Right atrium auricular region (tissue), 2 donors: ENCODE measurements around the gene MLLT3. TPM values are rescaled to one million over a fixed set of nuclear protein-coding genes. Genes with fewer than 3 reads are reported as not detected.

Experiments
- DNase-seq: peaks from one replicate; pipeline ENCODE4 v3.0.0-alpha.2; 2019; ENCODE audit warnings: low spot score
- H3K27ac ChIP-seq, 2 donors: fragments of 200-600 bp; sonication (generic); 1 replicate in 1 of 2; 2 replicates in 1 of 2; pipeline ENCODE4 v1.5.1; 2016 to 2019
- H3K27me3 ChIP-seq, 2 donors: fragments of 200-600 bp; sonication (generic); one replicate each; pipeline versions ENCODE4 v1.5.1 to v1.6.0; 2017 to 2019
- H3K36me3 ChIP-seq: fragments of 200-600 bp; sonication (generic); one replicate; pipeline ENCODE4 v1.5.1; 2016
- H3K4me1 ChIP-seq, 2 donors: fragments of 200-600 bp; sonication (generic); one replicate each; pipeline versions ENCODE4 v1.5.1 to v1.6.0; 2017 to 2019
- H3K4me3 ChIP-seq, 2 donors: fragments of 200-600 bp; sonication (generic); 1 replicate in 1 of 2; 2 replicates in 1 of 2; pipeline ENCODE4 v1.5.1; 2017 to 2019; ENCODE audit warnings: mild to moderate bottlenecking in 1 of 2, moderate library complexity in 1 of 2
- H3K9me3 ChIP-seq, 2 donors: fragments of 200-600 bp; sonication (generic); one replicate each; pipeline ENCODE4 v1.5.1; 2019
- total RNA-seq, 2 donors: library from RNA; depleted of rRNA; stranded (reverse); fragments of >200 nt; gene quantifications; one replicate each; pipeline ENCODE4 v1.1.0, GENCODE V29; 2016
- TF ChIP-seq, protein P1 (sequence below), 2 donors: fragments of 200-600 bp; sonication (generic); IDR thresholded peaks; one replicate each; pipeline ENCODE4 v1.5.1; 2019; ENCODE audit warnings: antibody characterized with exemption in 2 of 2

MLLT3 gene
- total RNA-seq, 2 donors from 2014 or later, result 5.3 to 7.6 TPM

DNA sequence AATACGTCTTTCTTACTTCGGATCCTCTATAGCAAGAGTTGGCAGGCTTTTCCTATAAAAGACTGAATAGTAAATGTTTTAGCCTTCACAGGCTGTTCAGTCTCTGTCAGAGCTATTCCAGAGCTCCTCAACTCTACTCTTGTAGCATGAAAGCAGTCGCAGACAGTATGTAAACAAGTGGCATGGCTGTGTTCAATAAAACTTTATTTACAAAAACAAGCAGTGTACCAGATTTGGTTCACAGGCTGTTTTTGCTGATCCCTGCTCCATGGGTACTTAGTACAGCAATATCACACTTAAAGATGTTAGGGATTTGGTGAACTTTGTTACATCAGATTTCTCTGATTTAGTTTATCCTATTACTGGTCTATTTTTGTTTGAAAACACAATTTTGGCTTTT lies 235.2 kb downstream of the MLLT3 start:
- Histone ChIP-seq H3K27ac (no peak overlapping the region), H3K9me3 (peaks cover 0 to 5% of the 10 kb centered on the region in 2 donors), H3K36me3 (no peaks in the 10 kb centered on the region), H3K27me3 (no peaks in the 10 kb centered on the region), H3K4me1 (no peaks in the 10 kb centered on the region), H3K4me3 (no peak overlapping the region)
- no peak for DNase-seq
- TF ChIP-seq, protein P1, sequence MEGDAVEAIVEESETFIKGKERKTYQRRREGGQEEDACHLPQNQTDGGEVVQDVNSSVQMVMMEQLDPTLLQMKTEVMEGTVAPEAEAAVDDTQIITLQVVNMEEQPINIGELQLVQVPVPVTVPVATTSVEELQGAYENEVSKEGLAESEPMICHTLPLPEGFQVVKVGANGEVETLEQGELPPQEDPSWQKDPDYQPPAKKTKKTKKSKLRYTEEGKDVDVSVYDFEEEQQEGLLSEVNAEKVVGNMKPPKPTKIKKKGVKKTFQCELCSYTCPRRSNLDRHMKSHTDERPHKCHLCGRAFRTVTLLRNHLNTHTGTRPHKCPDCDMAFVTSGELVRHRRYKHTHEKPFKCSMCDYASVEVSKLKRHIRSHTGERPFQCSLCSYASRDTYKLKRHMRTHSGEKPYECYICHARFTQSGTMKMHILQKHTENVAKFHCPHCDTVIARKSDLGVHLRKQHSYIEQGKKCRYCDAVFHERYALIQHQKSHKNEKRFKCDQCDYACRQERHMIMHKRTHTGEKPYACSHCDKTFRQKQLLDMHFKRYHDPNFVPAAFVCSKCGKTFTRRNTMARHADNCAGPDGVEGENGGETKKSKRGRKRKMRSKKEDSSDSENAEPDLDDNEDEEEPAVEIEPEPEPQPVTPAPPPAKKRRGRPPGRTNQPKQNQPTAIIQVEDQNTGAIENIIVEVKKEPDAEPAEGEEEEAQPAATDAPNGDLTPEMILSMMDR (IDR thresholded peaks at IDR 0.05), result no peak

DNA sequence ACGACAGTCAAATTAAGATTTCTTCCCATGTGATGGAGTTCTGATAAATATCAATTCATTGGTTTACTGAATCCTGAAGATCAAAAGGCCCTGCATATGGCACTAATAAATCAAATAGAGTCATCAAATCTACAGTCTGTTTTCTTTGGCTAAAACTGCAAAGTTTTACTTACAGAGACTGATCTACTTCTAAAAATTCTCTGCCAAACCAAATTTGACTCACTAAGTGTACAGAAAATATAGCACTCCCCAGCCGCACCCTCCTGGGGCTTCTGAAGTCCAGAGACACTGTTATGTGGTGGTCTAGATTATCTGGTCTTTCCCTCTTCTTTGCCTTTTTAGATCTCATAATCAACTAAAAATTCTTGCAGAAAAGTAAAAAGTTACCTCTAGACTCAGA lies 237.7 kb downstream of the MLLT3 start:
- H3K4me1 ChIP-seq, result no peaks in the 10 kb centered on the region
- no peak overlapping the region for H3K27ac ChIP-seq
- H3K36me3 ChIP-seq, result no peaks in the 10 kb centered on the region
- no peak overlapping the region for H3K4me3 ChIP-seq
- no peaks in the 10 kb centered on the region for H3K27me3 ChIP-seq
- no peak for DNase-seq
- TF ChIP-seq, protein P1 (IDR thresholded peaks at IDR 0.05), result no peak
- peaks cover 0 to 5% of the 10 kb centered on the region in 2 donors for H3K9me3 ChIP-seq

DNA sequence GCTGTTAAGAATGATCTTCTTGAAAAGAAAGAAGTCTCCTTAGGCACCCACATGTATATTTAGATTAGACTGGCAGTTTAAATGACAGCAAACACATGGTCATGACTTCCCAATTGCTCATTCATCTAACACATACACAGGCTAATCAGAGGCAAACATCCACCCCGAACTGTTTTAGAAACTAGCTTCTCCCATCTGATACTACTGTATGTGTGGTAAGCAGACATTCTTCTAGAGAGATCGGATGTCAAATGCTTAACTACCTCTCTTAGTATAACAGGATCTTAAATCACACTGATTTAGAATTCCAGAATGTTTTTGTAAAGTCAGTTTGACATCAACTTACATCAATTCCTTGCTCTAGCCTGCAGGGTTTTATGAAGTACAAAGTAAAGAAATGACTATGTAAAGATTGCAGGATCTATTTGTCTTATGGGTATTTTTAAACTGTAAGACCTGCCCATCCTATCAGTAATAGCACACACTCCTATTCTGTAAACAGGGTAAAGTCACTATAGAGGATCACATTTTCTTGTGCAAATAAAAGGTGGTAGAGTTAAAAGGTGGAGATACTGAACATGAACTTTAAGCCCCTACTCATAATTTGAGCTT lies 239.7 kb downstream of the MLLT3 start:
- no peak for DNase-seq
- Histone ChIP-seq H3K36me3 (no peaks in the 10 kb centered on the region), H3K27ac (no peak overlapping the region), H3K4me3 (no peak overlapping the region), H3K9me3 (no peaks in the 10 kb centered on the region), H3K4me1 (no peaks in the 10 kb centered on the region), H3K27me3 (no peaks in the 10 kb centered on the region)
- TF ChIP-seq, protein P1 (IDR thresholded peaks at IDR 0.05), result no peak

DNA sequence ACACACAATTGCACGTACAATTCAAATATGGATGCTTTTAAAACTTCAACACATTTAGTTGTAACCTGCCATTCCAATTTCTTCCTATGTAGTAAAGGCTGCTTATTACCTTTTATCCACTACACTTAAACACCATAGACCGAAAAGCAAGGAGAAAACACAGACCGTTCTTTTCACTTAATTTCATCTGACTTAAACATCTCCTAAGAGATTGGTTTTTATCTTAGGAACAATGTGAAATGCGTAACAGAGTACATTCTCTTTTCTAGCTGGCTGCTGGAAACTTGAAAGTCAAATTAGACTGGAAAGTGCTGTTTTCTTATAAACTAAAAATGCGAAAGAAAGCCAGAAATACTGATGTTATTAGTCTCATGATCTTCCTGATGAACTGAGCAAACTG lies 241.8 kb downstream of the MLLT3 start:
- no peaks in the 10 kb centered on the region for H3K4me1 ChIP-seq
- no peaks in the 10 kb centered on the region for H3K9me3 ChIP-seq
- TF ChIP-seq, protein P1 (IDR thresholded peaks at IDR 0.05), result no peak
- no peak overlapping the region for H3K27ac ChIP-seq
- no peak overlapping the region for H3K4me3 ChIP-seq
- no peaks in the 10 kb centered on the region for H3K36me3 ChIP-seq
- DNase-seq, result no peak
- H3K27me3 ChIP-seq, result no peaks in the 10 kb centered on the region

DNA sequence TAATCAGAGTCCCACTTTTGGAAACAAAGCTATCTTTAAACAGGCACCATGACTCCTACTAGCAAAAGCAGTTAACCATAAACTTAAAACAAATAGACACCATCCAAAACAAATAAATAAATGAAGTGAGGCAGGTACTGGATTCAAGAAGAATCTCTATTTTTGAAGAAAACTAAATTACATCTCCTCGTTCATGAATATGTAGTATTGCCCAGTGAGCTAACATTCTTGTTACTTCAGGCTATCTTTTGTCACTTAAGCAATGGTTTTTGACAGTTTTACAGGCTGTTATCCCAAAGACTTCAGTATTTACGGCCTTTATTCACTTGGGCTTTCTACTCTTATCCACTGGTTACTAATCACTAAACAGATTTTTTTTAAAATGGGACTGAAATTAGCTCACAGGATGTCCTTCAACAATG lies 242.5 kb downstream of the MLLT3 start:
- Histone ChIP-seq H3K4me3 (no peak overlapping the region), H3K4me1 (no peaks in the 10 kb centered on the region), H3K36me3 (no peaks in the 10 kb centered on the region), H3K27me3 (no peaks in the 10 kb centered on the region), H3K9me3 (no peaks in the 10 kb centered on the region), H3K27ac (no peak overlapping the region)
- TF ChIP-seq, protein P1 (IDR thresholded peaks at IDR 0.05), result no peak
- DNase-seq, result no peak

DNA sequence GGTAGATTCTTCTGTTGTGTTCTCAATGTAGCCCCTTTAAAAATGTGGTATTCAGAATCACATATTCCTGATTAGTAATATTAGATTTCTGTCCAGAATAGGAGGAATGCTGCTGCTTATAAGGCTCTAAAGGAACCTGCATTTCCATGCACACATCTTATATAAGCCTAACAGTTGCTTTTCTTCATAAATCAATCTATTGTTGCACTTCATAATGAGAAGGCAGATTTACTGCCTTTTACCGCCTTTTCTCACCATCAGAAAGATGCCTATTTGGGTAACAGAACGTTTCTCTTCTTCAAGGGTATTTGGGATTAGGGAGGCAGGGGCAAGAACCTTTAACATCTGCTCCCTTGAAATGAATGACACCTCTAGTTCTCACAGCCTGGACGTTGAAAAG lies 243.4 kb downstream of the MLLT3 start:
- Histone ChIP-seq H3K4me3 (no peak overlapping the region), H3K4me1 (no peaks in the 10 kb centered on the region), H3K27ac (no peak overlapping the region), H3K9me3 (no peaks in the 10 kb centered on the region), H3K36me3 (no peaks in the 10 kb centered on the region), H3K27me3 (no peaks in the 10 kb centered on the region)
- TF ChIP-seq, protein P1 (IDR thresholded peaks at IDR 0.05), result no peak
- no peak for DNase-seq
